Mucosa of descending colon (tissue), 3 donors: ENCODE measurements around the gene IKZF4. TPM values are rescaled to one million over a fixed set of nuclear protein-coding genes. Genes with fewer than 3 reads are reported as not detected.
"Not testable (repeated sequence)": the region's sequence is repeated elsewhere in the genome, so short reads cannot be mapped to it uniquely, and the experiment has no call there.

Experiments
- ATAC-seq: fragments of 200-7000 bp; cut with Tn5 transposase; one replicate; pipeline ENCODE4 v1.9.1; 2020; ENCODE audit warnings: mild to moderate bottlenecking, moderate library complexity
- DNase-seq, 3 donors: peaks; one replicate each; pipeline ENCODE4 v3.0.0-alpha.2; 2020
- H3K36me3 ChIP-seq: fragments of 200-600 bp; one replicate; pipeline ENCODE4 v1.8.0; 2021; ENCODE audit warnings: low read depth, mild to moderate bottlenecking
- H3K4me1 ChIP-seq: fragments of 200-600 bp; one replicate; pipeline ENCODE4 v1.8.0; 2021; ENCODE audit warnings: low read depth, mild to moderate bottlenecking
- H3K4me3 ChIP-seq: fragments of 200-600 bp; one replicate; pipeline ENCODE4 v1.8.0; 2021; ENCODE audit warnings: mild to moderate bottlenecking
- H3K9me3 ChIP-seq: fragments of 200-600 bp; one replicate; pipeline ENCODE4 v1.8.0; 2021; ENCODE audit warnings: mild to moderate bottlenecking
- CTCF ChIP-seq: fragments of 200-600 bp; IDR thresholded peaks from one replicate; pipeline ENCODE4 v1.8.0; 2022; ENCODE audit warnings: antibody characterized with exemption, mild to moderate bottlenecking
- intact Hi-C, 2 donors: fragments of 100-400 bp; cut with DNase I in 1 of 2; cut with micrococcal nuclease in 1 of 2; formaldehyde crosslinking; loops; one replicate each; pipeline versions ENCODE4 v1.11.0 to v1.11.1; 2022; cut with DNase I, micrococcal nuclease
- total RNA-seq, 3 donors: library from RNA; stranded (reverse); fragmentation: NEBNext Ultra II Directional in 2 of 3; extraction: Animal tissue kit (Norgen Biotek cat#: 25700) in 2 of 3; gene quantifications; one replicate each; pipeline versions ENCODE4 v1.2.1 to v1.2.4, GENCODE V29; 2021 to 2023
- donor health status: DM: no; HTN: no; CAD: no; lungs with moderate emphysema.
- donor health status: DM: no; HTN: no; CAD: no.
- donor health status: DM: no; HTN: yes; CAD: no.

The IKZF4 gene
- total RNA-seq, 3 donors from 2014 or later, result 3.5 to 9.1 (median 7.2) TPM

- ATAC-seq, result no peak
- no peak for TF ChIP-seq CTCF
- intact Hi-C loops, result no loop called here
- DNase-seq, result no peak
- peaks cover 5% of the 10 kb centered on the region for H3K36me3 ChIP-seq
- H3K4me3 ChIP-seq, result no peak overlapping the region
- peaks cover under 1% of the 10 kb centered on the region for H3K4me1 ChIP-seq
- H3K9me3 ChIP-seq, result no peaks in the 10 kb centered on the region
These were observed 25.5 kb upstream of the IKZF4 start for GRCh38 chr12:55995366-55995765.

GRCh38 chr12:55996201-55996714 lies 24.6 kb upstream of the IKZF4 start:
- H3K4me1 ChIP-seq, result peaks cover 7% of the 10 kb centered on the region
- peak overlapping the region; percentile 39 for H3K4me3 ChIP-seq
- peak in 2 of 3 donors; percentile 51 to 59 for DNase-seq
- intact Hi-C loops, result no loop called here
- H3K9me3 ChIP-seq, result no peaks in the 10 kb centered on the region
- peak; percentile 65 for ATAC-seq
- TF ChIP-seq CTCF, result peak; percentile 61
- H3K36me3 ChIP-seq, result peaks cover 3% of the 10 kb centered on the region

GRCh38 chr12:55996715-55997534 lies 23.9 kb upstream of the IKZF4 start, which contains the start of gene SUOX:
Gene SUOX, plus strand, starts transcription at chr12:55997276. Its CDS starts 4,946 bp downstream, at chr12:56002222.
- Histone ChIP-seq H3K36me3 (no peaks in the 10 kb centered on the region), H3K4me3 (peak within 1 kb of the TSS; percentile 39), H3K9me3 (no peaks in the 10 kb centered on the region), H3K4me1 (peaks cover 8% of the 10 kb centered on the region)
- DNase-seq, result peak; percentile 95 to 97 (median 95)
- intact Hi-C loops, result no loop called here
- ATAC-seq, result peak; percentile 98
- no peak for TF ChIP-seq CTCF

- H3K4me3 ChIP-seq, result peak overlapping the region; percentile 39
- H3K4me1 ChIP-seq, result peaks cover 8% of the 10 kb centered on the region
- H3K36me3 ChIP-seq, result no peaks in the 10 kb centered on the region
- intact Hi-C loops, result no loop called here
- DNase-seq, result peak in 1 of 3 donors; percentile 43
- peak; percentile 53 for ATAC-seq
- no peaks in the 10 kb centered on the region for H3K9me3 ChIP-seq
- no peak for TF ChIP-seq CTCF
These were observed 23.3 kb upstream of the IKZF4 start for GRCh38 chr12:55997535-55997859.

GRCh38 chr12:55999522-55999921 lies 21.3 kb upstream of the IKZF4 start:
- H3K4me3 ChIP-seq, H3K4me1 ChIP-seq: not testable (repeated sequence)

GRCh38 chr12:55999999-56000540 lies 20.8 kb upstream of the IKZF4 start:
- H3K4me1 ChIP-seq, intact Hi-C loops, H3K4me3 ChIP-seq, H3K36me3 ChIP-seq, ATAC-seq, DNase-seq, H3K9me3 ChIP-seq: not testable (repeated sequence)

More at GRCh38 chr12:55999522-55999921, 21.3 kb upstream of the IKZF4 start:
- H3K9me3 ChIP-seq, intact Hi-C loops, H3K36me3 ChIP-seq, DNase-seq, ATAC-seq: not testable (repeated sequence)
